Activated naive CD4-positive, alpha-beta T cell treated with anti-CD3 and anti-CD28 coated beads, Interleukin-2, amount 50 U/mL, for 16 hours (primary cell): ENCODE results near the gene CRTC1.
"Not testable (repeated sequence)": the region's sequence is repeated elsewhere in the genome, so short reads cannot be mapped to it uniquely, and the experiment has no call there.

Source experiments
- DNase-seq: peaks from one replicate; pipeline ENCODE4 v3.0.0-alpha.2; 2020

Gene CRTC1

GRCh38 chr19:18815673-18816072 is 132.2 kb downstream of the CRTC1 start:
- DNase-seq = no peak

- DNase-seq = not testable (repeated sequence)
Observed at GRCh38 chr19:18816645-18817044, 133.2 kb downstream of the CRTC1 start.

- no peak for DNase-seq
Observed at GRCh38 chr19:18817574-18817973, 134.1 kb downstream of the CRTC1 start.

GRCh38 chr19:18828786-18829185 is 145.3 kb downstream of the CRTC1 start:
- DNase-seq = no peak

- DNase-seq = no peak
Observed at GRCh38 chr19:18830488-18830887, 147.0 kb downstream of the CRTC1 start.

- peak; percentile 98 for DNase-seq
Observed at GRCh38 chr19:18831524-18832305, 148.2 kb downstream of the CRTC1 start, which contains the start of gene UPF1. Gene UPF1, plus strand, starts transcription at chr19:18831959. Its CDS starts 251 bp downstream, at chr19:18832210.
